Neural crest cell (in vitro differentiated cells): ENCODE data around the gene TMEM8B. TPM values are rescaled to one million over a fixed set of nuclear protein-coding genes. Genes with fewer than 3 reads are reported as not detected.

ENCODE experiments used
- DNase-seq: peaks from one replicate; pipeline ENCODE4 v3.0.0; 2021; ENCODE audit warnings: low read depth, mixed read lengths, low spot score
- H3K27ac Mint-ChIP-seq: one replicate; pipeline ENCODE4 v1.8.0; 2021; ENCODE audit warnings: mild to moderate bottlenecking, mixed read lengths; ENCODE audit not compliant: unreplicated experiment
- H3K27me3 Mint-ChIP-seq: 2 replicates; pipeline ENCODE4 v1.8.0; 2021; ENCODE audit warnings: low read depth, mild to moderate bottlenecking, mixed read lengths
- H3K36me3 Mint-ChIP-seq: 2 replicates; pipeline ENCODE4 v1.8.0; 2021; ENCODE audit warnings: low read depth, mild to moderate bottlenecking, mixed read lengths
- H3K4me1 Mint-ChIP-seq: 2 replicates; pipeline ENCODE4 v1.8.0; 2021; ENCODE audit warnings: mixed read lengths
- H3K4me3 Mint-ChIP-seq: one replicate; pipeline ENCODE4 v1.8.0; 2021; ENCODE audit warnings: mild to moderate bottlenecking, mixed read lengths
- H3K9me3 Mint-ChIP-seq: 2 replicates; pipeline ENCODE4 v1.8.0; 2021; ENCODE audit warnings: mixed read lengths
- total RNA-seq: library from RNA; stranded (reverse); gene quantifications from 2 replicates; pipeline ENCODE4 v1.2.1, GENCODE V29; 2021
- TF ChIP-seq, protein P1 (sequence below): fragments of 200-600 bp; sonication (generic); conservative IDR thresholded peaks from 2 replicates; pipeline ENCODE4 v1.5.0; 2021; ENCODE audit warnings: antibody characterized with exemption, mild to moderate bottlenecking

The TMEM8B gene
- total RNA-seq, 1 donor from 2014 or later = 23.9 TPM

DNA sequence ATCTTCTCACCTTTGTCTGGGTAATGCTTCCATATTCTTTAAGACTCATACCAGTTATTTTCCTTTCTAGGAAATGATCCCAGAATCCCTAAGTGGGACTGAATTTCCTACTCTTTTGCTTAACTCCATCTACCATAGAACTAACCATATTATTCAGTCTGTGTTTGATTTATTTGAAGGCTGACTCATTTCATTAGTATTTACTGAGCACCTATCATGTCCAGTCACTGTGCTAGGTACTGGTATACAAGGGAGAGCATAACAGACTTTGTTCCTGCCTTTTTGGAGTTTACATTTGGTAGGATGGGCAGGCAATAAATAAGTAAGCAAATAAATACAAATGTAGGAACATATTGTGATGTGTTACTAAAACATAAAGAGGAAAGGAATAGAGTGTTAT lies 33.3 kb upstream of the TMEM8B start:
- no peaks in the 10 kb centered on the region for H3K9me3 Mint-ChIP-seq
- no peaks in the 10 kb centered on the region for H3K36me3 Mint-ChIP-seq
- no peaks in the 10 kb centered on the region for H3K27me3 Mint-ChIP-seq
- no peak overlapping the region for H3K4me3 Mint-ChIP-seq
- H3K27ac Mint-ChIP-seq = no peak overlapping the region
- TF ChIP-seq, protein P1, sequence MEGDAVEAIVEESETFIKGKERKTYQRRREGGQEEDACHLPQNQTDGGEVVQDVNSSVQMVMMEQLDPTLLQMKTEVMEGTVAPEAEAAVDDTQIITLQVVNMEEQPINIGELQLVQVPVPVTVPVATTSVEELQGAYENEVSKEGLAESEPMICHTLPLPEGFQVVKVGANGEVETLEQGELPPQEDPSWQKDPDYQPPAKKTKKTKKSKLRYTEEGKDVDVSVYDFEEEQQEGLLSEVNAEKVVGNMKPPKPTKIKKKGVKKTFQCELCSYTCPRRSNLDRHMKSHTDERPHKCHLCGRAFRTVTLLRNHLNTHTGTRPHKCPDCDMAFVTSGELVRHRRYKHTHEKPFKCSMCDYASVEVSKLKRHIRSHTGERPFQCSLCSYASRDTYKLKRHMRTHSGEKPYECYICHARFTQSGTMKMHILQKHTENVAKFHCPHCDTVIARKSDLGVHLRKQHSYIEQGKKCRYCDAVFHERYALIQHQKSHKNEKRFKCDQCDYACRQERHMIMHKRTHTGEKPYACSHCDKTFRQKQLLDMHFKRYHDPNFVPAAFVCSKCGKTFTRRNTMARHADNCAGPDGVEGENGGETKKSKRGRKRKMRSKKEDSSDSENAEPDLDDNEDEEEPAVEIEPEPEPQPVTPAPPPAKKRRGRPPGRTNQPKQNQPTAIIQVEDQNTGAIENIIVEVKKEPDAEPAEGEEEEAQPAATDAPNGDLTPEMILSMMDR = no peak
- peaks cover 24% of the 10 kb centered on the region for H3K4me1 Mint-ChIP-seq
- no peak for DNase-seq

DNA sequence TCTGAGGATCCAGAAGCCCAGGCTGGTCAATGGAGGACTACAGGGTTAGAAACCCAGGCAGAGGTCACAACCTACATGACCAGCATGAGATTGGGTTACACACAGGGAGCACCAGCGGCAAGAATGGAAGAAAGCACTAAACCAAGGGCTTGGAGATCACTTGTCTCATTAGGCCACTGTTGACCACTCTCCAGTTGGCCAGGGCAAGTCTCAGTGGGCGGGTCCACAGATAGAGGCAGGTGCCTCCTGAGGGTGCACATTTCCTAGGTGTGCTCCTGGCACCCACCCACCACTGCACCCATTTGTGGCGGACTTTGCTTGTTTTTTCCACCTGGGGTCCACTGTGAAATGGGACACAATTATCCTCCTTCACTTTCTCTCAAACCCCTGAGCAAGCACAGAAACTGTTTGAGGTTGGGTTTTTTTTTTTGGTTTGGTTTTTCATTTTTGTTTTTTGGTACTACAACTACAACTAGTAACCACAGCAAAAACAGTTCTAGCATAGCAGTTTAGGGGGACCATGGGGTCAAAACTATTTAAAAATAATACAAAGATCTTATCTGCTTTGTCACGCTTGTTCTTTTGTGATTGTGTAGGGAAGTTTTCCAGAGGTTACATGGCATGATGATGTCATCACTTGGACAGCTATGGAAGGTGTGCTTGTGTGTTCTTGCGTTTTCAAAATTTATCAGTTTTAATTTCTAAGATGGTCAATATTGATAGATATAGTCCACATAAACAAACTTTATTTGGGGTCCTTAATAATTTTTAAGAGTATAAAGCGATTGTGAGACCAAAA lies 31.5 kb upstream of the TMEM8B start:
- Mint-ChIP-seq H3K9me3 (no peaks in the 10 kb centered on the region), H3K36me3 (peaks cover 3% of the 10 kb centered on the region), H3K27ac (no peak overlapping the region), H3K4me3 (no peak overlapping the region), H3K27me3 (no peaks in the 10 kb centered on the region), H3K4me1 (peaks cover 23% of the 10 kb centered on the region)
- TF ChIP-seq, protein P1 = no peak
- DNase-seq = no peak

DNA sequence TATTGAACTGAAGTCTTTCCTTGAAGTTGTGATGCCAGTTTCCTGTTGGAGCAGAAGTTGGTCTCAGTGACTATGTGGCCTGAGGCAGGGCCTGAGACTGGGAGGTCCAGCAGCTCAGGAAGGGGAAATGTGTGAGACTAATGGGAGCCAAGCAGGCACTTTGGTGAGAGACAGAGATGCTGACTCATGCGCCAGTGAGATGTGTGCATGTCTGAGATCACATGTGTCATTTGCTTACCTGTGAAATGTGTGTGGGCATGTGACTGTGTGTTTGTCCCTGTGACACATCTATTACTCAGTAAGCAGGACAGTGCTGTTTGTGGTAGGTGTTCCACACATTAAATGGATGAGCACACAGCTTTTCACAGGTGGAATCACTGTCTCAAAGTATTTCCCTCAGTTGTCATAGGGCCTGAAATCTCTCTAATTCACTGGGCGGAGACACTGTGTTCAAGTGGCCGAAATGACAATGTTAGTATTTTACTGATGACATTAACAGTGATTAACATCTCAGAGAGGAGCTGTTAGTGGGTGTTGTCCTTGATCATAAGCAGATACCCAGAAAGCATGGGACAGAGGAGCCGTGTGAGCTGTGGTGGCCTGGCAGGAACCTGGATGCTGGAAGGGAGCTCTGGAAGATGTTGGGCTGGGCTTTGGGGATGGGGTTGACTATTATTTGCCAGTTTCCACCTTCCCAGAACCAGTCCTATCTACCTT lies 30.2 kb upstream of the TMEM8B start:
- peaks cover 17% of the 10 kb centered on the region for H3K4me1 Mint-ChIP-seq
- H3K27ac Mint-ChIP-seq = no peak overlapping the region
- H3K27me3 Mint-ChIP-seq = no peaks in the 10 kb centered on the region
- no peak overlapping the region for H3K4me3 Mint-ChIP-seq
- TF ChIP-seq, protein P1 = no peak
- peaks cover 3% of the 10 kb centered on the region for H3K36me3 Mint-ChIP-seq
- DNase-seq = no peak
- no peaks in the 10 kb centered on the region for H3K9me3 Mint-ChIP-seq

DNA sequence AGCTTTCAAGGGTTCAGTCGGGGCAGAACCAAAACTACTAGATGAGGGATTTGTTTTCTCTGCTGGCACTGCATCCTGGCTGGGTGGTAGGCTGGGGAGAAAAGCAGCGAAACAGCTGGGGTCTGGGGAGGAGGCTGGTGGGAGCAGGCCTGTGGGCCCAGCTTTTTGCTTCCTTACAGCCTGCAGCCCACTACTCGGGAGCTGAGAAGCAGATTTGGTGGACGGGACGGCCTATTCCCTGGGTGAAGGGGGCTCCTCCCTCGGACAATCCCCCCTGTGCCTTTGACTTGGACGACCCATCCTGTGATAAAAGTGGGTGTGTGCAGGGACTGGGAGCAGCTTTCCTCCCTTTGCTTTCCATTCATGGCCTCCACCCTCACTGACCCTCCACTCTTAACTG lies 28.5 kb upstream of the TMEM8B start:
- peaks cover 3% of the 10 kb centered on the region for H3K36me3 Mint-ChIP-seq
- no peaks in the 10 kb centered on the region for H3K9me3 Mint-ChIP-seq
- DNase-seq = no peak
- no peaks in the 10 kb centered on the region for H3K27me3 Mint-ChIP-seq
- H3K27ac Mint-ChIP-seq = peak overlapping the region; percentile 76
- peaks cover 5% of the 10 kb centered on the region for H3K4me1 Mint-ChIP-seq
- TF ChIP-seq, protein P1 = no peak
- no peak overlapping the region for H3K4me3 Mint-ChIP-seq

DNA sequence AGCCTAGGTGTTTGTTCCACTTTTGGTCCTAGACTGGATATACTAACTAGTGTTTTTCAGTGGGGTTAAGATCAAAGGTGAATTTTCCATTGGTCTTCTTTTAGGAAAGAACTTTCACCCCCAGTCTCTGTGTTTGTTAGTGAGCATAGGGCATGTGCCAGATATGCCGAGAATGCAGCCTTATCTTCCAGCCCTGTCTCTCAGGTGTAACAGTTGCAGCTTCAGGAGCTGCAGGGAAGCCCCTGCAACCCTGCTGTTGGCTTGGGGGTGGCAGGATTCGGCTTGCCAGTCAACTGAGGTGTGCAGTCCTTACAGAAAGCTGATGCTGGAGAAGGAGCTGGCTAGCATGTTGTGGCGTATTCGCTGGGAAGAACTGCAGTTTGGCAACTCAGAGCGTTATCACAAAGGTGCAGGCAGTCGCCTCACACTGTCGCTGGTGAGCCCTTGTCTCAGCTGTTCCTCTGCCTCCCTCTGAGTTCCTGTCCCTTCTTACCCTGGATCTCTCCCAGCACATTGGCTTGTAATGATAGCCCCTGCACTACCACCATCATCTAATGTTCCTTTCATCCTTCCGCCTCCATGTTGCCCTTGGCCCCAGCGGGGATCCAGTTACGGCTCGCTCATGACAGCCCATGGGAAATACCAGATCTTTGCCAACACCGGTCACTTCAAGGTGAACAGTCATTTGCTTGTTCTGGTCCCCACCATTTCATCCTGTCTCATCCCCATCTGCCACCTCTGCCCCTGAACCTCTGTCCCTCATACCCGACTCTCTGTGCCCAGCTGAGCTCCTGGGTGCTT lies 27.5 kb upstream of the TMEM8B start:
- Mint-ChIP-seq H3K4me3 (no peak overlapping the region), H3K27me3 (no peaks in the 10 kb centered on the region), H3K27ac (peak overlapping the region; percentile 74), H3K4me1 (peaks cover 4% of the 10 kb centered on the region), H3K36me3 (peaks cover 3% of the 10 kb centered on the region), H3K9me3 (no peaks in the 10 kb centered on the region)
- TF ChIP-seq, protein P1 = no peak
- DNase-seq = no peak
